ENCODE data around the gene C16orf46.

The C16orf46 gene

DNA sequence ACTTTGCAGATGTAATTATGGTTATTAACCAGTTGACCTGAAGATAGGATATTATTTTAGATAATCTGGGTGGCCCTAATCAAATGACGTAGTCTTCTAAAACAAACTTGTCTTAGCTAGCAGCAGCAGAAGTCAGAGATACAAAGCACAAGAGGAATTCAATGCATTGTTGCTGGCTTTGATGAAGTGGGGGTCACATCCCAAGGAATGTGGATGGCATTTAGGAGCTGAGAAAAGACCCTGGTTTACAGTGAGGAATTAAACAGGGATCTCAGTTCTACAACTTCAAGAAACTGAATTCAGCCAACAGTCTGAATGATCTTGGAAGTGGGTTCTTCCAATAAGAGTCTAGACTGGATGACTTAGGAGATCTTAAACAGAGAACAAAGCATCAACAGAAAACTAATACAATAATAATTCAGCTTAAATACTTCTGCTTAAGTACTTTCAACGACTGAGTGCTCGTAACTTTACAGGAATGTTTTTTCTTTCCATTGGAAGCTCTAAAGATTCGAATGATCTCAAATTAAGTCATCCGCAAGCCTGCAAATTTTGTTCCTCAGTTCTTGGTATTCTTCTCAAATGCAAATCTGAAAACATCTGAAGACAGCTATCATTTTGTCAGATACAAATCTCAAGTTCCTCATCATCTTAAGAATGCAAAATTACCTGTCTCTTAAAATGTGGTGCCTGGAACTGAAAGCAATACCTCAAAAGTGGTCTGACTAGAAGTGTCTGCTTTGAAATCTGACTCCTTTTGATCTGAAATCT lies 3.3 kb downstream of the C16orf46 start:
- TF ChIP-seq, protein P1, sequence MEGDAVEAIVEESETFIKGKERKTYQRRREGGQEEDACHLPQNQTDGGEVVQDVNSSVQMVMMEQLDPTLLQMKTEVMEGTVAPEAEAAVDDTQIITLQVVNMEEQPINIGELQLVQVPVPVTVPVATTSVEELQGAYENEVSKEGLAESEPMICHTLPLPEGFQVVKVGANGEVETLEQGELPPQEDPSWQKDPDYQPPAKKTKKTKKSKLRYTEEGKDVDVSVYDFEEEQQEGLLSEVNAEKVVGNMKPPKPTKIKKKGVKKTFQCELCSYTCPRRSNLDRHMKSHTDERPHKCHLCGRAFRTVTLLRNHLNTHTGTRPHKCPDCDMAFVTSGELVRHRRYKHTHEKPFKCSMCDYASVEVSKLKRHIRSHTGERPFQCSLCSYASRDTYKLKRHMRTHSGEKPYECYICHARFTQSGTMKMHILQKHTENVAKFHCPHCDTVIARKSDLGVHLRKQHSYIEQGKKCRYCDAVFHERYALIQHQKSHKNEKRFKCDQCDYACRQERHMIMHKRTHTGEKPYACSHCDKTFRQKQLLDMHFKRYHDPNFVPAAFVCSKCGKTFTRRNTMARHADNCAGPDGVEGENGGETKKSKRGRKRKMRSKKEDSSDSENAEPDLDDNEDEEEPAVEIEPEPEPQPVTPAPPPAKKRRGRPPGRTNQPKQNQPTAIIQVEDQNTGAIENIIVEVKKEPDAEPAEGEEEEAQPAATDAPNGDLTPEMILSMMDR (IDR thresholded peaks at IDR 0.05; ENCODE audit: low read depth, low read length): no peak
- no peak for DNase-seq (ENCODE audit: extremely low read depth, low read depth)

DNA sequence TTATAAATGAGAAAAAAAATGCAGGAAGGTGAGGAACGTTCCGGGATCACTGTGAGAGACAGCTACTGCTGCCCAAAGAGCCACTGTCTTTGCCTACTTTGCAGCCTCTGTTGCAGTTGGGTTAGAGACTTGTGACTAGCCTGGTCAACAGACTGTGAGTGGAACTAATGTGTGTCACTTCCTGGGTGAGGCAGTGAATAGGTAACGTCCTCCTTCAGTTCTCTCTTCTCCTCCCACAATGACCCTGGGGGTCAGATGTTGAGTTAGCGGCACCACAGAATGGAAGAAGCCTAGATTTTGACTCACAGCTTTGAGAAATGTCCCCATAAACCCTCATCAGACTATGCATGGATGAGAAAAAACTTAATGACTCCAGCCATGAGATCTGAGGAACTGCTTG lies 5.2 kb downstream of the C16orf46 start:
- DNase-seq (ENCODE audit: extremely low read depth, low read depth): no peak
- TF ChIP-seq, protein P1 (IDR thresholded peaks at IDR 0.05; ENCODE audit: low read depth, low read length): no peak

DNA sequence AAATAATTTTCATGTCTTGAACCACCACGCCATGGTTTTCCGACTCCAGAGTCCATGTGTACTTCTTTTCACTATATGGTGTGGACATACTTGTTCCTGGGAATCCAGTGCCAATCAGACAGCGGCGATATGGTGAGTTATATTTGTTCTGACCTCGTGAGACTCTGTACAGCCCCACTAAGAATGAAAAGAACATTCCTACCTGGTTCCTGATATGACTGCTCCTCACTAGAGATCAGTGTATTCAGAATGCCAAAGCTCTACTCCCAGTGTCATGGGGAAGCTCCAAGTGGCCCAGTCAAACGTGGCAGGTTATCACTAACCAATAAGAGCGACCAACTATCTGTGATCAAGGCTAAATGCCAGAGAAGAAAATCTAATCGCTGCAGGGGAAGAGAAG lies 6.1 kb downstream of the C16orf46 start:
- TF ChIP-seq, protein P1 (IDR thresholded peaks at IDR 0.05; ENCODE audit: low read depth, low read length): no peak
- DNase-seq (ENCODE audit: extremely low read depth, low read depth): no peak

DNA sequence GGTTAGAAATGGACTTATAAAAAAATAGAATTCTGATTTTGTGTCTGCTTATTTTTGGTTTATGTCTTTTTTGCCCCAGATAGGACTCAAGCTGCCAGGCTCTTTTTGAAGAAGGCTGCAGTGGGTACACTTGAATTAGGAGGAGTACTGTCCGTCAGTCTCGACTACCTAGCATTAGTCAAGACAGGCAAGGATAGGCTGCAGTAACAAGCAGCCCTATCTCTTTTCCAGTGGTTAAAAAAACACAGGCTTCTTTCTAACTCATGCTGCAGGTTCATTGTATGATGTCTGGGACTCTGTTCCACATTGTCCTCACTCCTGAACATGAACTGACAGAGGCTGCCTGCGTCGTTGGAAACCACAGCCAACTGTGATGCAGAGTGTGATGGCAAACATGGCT lies 8.0 kb downstream of the C16orf46 start:
- no peak for DNase-seq (ENCODE audit: extremely low read depth, low read depth)
- TF ChIP-seq, protein P1 (IDR thresholded peaks at IDR 0.05; ENCODE audit: low read depth, low read length): no peak

DNA sequence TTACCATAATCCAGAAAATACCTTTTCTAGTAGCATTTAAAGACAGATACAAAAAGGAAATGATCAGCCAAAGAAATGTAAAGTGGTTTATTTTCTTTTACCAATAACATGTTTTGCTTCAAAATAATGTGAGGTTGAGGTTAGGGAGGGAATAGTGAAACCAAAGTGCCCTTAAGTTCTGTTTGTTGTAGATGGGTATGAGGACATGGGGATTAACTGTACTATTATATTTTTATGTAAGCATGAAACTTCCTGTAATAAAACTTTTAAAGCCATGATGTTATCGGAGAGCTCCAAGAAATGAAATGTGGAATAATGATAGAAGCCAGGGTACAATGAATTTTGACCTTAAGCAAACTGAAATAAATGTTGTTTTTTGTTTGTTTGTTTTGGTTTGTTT lies 9.9 kb downstream of the C16orf46 start:
- DNase-seq (ENCODE audit: extremely low read depth, low read depth): no peak
- TF ChIP-seq, protein P1 (IDR thresholded peaks at IDR 0.05; ENCODE audit: low read depth, low read length): no peak

DNA sequence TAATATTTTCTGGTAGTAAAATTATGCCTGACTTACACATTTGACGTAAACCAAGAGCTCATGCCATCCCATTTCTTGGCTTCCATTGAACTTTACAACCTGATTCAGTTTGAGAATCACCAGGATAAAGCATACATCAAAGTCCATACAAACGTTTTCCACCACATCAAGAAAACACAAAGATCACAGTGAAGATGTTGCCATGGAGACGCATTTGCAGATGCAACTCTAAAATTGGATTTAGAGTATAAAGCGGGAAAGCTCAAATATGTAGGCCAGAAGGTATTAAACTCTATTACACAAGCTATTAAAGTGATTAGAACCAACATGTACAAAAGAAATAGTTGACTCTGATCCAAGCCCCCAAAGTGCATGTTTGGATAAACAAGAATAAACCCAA lies 10.4 kb downstream of the C16orf46 start:
- no peak for DNase-seq (ENCODE audit: extremely low read depth, low read depth)
- TF ChIP-seq, protein P1 (IDR thresholded peaks at IDR 0.05; ENCODE audit: low read depth, low read length): no peak

DNA sequence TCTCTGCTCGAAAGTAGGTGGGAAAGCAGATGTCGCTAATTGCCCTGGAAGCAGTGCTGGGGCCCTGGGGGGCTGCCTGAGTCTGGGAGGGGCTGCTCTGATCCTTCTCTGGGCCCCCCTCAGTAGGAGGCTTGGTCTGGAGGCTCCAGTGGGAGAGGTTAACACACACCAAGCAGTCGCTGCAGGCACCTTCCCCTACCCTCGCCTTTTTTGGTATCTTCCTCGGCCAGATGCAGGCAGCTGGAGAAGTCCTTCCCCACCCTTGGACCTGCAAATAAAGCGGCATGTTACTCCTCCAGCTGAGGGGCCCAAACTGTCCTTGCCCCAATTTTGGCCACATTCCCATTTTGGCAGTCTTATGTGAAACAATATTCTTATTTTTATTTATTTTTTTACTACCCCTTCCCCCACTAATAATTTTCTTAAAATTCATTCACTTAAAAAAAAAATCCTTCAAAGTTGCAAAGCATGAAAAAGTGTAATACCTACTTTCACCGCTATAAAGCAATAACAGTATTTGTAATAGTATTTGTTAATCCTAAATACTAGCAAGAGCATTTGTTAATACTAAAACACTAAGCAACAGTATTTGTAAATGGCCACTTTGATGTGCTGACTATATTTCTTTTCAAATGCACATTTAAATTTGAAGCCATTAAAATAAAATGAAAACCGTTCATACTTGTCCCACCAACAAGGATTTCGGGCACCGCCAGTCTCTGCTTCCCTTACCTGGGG lies 15.0 kb downstream of the C16orf46 start:
- DNase-seq (ENCODE audit: extremely low read depth, low read depth): no peak
- TF ChIP-seq, protein P1 (IDR thresholded peaks at IDR 0.05; ENCODE audit: low read depth, low read length): no peak
